B cell (primary cell): ENCODE measurements around the gene MGAT5. TPM values are rescaled to one million over a fixed set of nuclear protein-coding genes. Genes with fewer than 3 reads are reported as not detected.

Experiments
- ATAC-seq: fragments of 200-7000 bp; cut with Tn5 transposase; one replicate; pipeline ENCODE4 v1.10.0; 2021; ENCODE audit warnings: low read depth, mild to moderate bottlenecking, moderate number of reproducible peaks, moderate library complexity
- CTCF ChIA-PET: fragments of 350-600 bp; sonication (Branson Sonifier 250); formaldehyde crosslinking; loops from one replicate; lab custom pipeline; 2021; ENCODE audit warnings: antibody characterized with exemption, inconsistent platforms; lab: Charles Lee
- POLR2A ChIA-PET: fragments of 350-600 bp; sonication (Branson Sonifier 250); formaldehyde crosslinking; loops from one replicate; lab custom pipeline; 2021; ENCODE audit warnings: antibody characterized with exemption; lab: Charles Lee
- DNase-seq: peaks from one replicate; pipeline ENCODE4 v3.0.0; 2013
- H2AFZ ChIP-seq: 2 replicates; pipeline ENCODE4 v1.6.1; 2012; ENCODE audit warnings: mild to moderate bottlenecking, low read depth, low read length; ENCODE audit not compliant: insufficient read depth, poor library complexity, severe bottlenecking
- H3K27ac ChIP-seq, 2 donors: 1 replicate in 1 of 2; 2 replicates in 1 of 2; pipeline ENCODE4 v1.5.1; 2012 to 2013; ENCODE audit warnings: low read length in 2 of 2, mild to moderate bottlenecking in 2 of 2, moderate library complexity in 1 of 2
- H3K27me3 ChIP-seq, 4 experiments: fragments of 200-600 bp in 1 of 4; sonication (generic) in 1 of 4; replicated peaks in 1 of 4; 1 replicate in 2 of 4; 2 replicates in 2 of 4; pipeline versions ENCODE4 v1.6.1 to v1.7.0; 2013 to 2016; ENCODE audit warnings: low read length in 3 of 4, mild to moderate bottlenecking in 2 of 4, mixed read lengths in 1 of 4, moderate library complexity in 1 of 4; ENCODE audit not compliant: insufficient read depth in 4 of 4, control insufficient read depth in 3 of 4; ENCODE audit errors: control extremely low read depth in 1 of 4
- H3K36me3 ChIP-seq, 2 experiments: replicated peaks in 1 of 2; 1 replicate in 1 of 2; 2 replicates in 1 of 2; pipeline versions ENCODE4 v1.6.1 to v1.7.1; 2013; ENCODE audit warnings: low read length in 1 of 2; ENCODE audit not compliant: insufficient read depth in 2 of 2, control insufficient read depth in 1 of 2; ENCODE audit errors: control extremely low read depth in 1 of 2, extremely low read depth in 1 of 2
- H3K4me1 ChIP-seq, 2 donors: fragments of 200-600 bp in 1 of 2; sonication (generic) in 1 of 2; 1 replicate in 1 of 2; 2 replicates in 1 of 2; pipeline versions ENCODE4 v1.5.1 to v1.6.1; 2013 to 2017; ENCODE audit warnings: low read length in 2 of 2; ENCODE audit not compliant: control insufficient read depth in 2 of 2, insufficient read depth in 2 of 2
- H3K4me2 ChIP-seq: replicated peaks from 2 replicates; pipeline ENCODE3; 2012; ENCODE audit warnings: mild to moderate bottlenecking, low read depth, low read length; ENCODE audit not compliant: poor library complexity, severe bottlenecking
- H3K4me3 ChIP-seq, 5 experiments: fragments of 200-600 bp in 1 of 5; sonication (generic) in 1 of 5; 1 replicate in 3 of 5; 2 replicates in 2 of 5; pipeline versions ENCODE4 v1.5.1 to v1.7.0; 2011 to 2016; ENCODE audit warnings: low read length in 4 of 5, mild to moderate bottlenecking in 4 of 5, low read depth in 2 of 5, control low read depth in 1 of 5, moderate library complexity in 1 of 5; ENCODE audit not compliant: insufficient read depth in 1 of 5; ENCODE audit errors: control extremely low read depth in 1 of 5, extremely low read depth in 1 of 5
- H3K79me2 ChIP-seq: fragments of 200-600 bp; sonication (generic); one replicate; pipeline ENCODE4 v1.6.0; 2016; ENCODE audit warnings: low read length; ENCODE audit not compliant: control insufficient read depth, insufficient read depth
- H3K9ac ChIP-seq: fragments of 200-600 bp; sonication (generic); 2 replicates; pipeline ENCODE4 v1.6.1; 2017; ENCODE audit warnings: mild to moderate bottlenecking, low read length, moderate library complexity
- H3K9me3 ChIP-seq, 3 donors: one replicate each; pipeline versions ENCODE4 v1.6.1 to v1.7.1; 2013; ENCODE audit warnings: low read length in 2 of 3; ENCODE audit not compliant: control insufficient read depth in 2 of 3, insufficient read depth in 1 of 3; ENCODE audit errors: control extremely low read depth in 1 of 3
- H4K20me1 ChIP-seq: 2 replicates; pipeline ENCODE4 v1.6.0; 2012; ENCODE audit warnings: mild to moderate bottlenecking, low read length; ENCODE audit not compliant: insufficient read depth, control insufficient read depth, poor library complexity, severe bottlenecking
- H3K27ac Mint-ChIP-seq: one replicate; pipeline ENCODE4 v1.8.0; 2021; ENCODE audit warnings: mixed read lengths
- H3K27me3 Mint-ChIP-seq: one replicate; pipeline ENCODE4 v1.8.0; 2021; ENCODE audit warnings: mixed read lengths
- H3K4me1 Mint-ChIP-seq: one replicate; pipeline ENCODE4 v1.8.0; 2021; ENCODE audit warnings: mixed read lengths
- H3K4me3 Mint-ChIP-seq: one replicate; pipeline ENCODE4 v1.8.0; 2021; ENCODE audit warnings: mixed read lengths
- H3K9me3 Mint-ChIP-seq: one replicate; pipeline ENCODE4 v1.8.0; 2022; ENCODE audit warnings: mixed read lengths; ENCODE audit not compliant: insufficient read depth
- EZH2 ChIP-seq: IDR thresholded peaks from 2 replicates; pipeline ENCODE4 v1.6.1; 2012; ENCODE audit warnings: borderline replicate concordance, low read depth, mild to moderate bottlenecking, moderate library complexity, low read length; ENCODE audit not compliant: insufficient read depth, poor library complexity, severe bottlenecking
- WGBS: methylation state at CpG from one replicate; pipeline ENCODE4 v1.1.5; 2013; ENCODE audit warnings: missing lambda C conversion rate; ENCODE audit not compliant: insufficient coverage; 5-methylcytosine and 5-hydroxymethylcytosine counted together
- intact Hi-C: fragments of 100-400 bp; cut with micrococcal nuclease; formaldehyde crosslinking; loops from one replicate; pipeline ENCODE4 v1.10.0; 2022
- polyA plus RNA-seq: library from polyadenylated mRNA; depleted of rRNA; stranded (reverse); fragments of >200 nt; gene quantifications from 2 replicates; pipeline ENCODE4 v1.2.3, GENCODE V29; 2012
- total RNA-seq, 2 donors: library from RNA; stranded (reverse); fragments of 120-200 nt in 1 of 2; gene quantifications; 1 replicate in 1 of 2; 2 replicates in 1 of 2; pipeline versions ENCODE4 v1.2.3 to v1.2.4, GENCODE V29; 2013 to 2022
- TF ChIP-seq, protein P1 (sequence below): fragments of 200-600 bp; IDR thresholded peaks from one replicate; pipeline ENCODE4 v1.8.0; 2022; ENCODE audit warnings: antibody characterized with exemption, mild to moderate bottlenecking

Gene MGAT5
- total and polyA plus RNA-seq, 2 donors (not counting 1 experiment from before 2014, with no cell fraction given): 27.2 to 184 TPM

DNA sequence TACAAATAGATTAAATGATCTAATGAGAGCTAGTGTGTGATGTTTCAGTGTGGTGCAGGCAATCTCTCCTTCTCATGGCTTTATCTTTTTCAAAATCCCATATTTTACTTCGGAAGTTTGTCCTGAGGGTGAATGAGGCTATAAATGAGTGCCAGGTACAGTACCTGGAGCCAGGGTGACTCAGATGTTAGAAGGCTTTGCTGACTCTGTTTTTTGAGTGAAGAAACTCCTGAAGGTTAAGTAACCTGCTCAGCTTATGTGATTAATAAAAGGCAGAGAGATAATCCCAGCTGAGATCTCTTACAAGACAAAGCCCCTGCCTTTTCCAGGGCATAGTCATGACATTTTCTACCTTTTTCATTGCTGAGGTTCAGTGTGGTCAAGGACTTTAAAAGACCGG lies 52.6 kb downstream of the MGAT5 start:
- intact Hi-C loops: loop anchor here (2.0 kb wide), 1 partner anchor 16 kb away; no protein-coding TSS in a partner anchor
- Histone ChIP-seq H3K79me2 (peaks cover 100% of the 10 kb centered on the region), H3K4me3 (no peak overlapping the region), H3K9me3 (peaks cover 0 to 6% (median 0%) of the 10 kb centered on the region in 3 donors), H3K27me3 (no peaks in the 10 kb centered on the region), H3K27ac (peak overlapping the region in 1 of 2 donors; percentile 57), H2AFZ (no peak overlapping the region), H3K36me3 (peaks cover 12 to 26% of the 10 kb centered on the region in 2 experiments), H4K20me1 (peaks cover 12% of the 10 kb centered on the region), H3K4me2 (no peak overlapping the region), H3K9ac (no peak overlapping the region), H3K4me1 (peaks cover 64 to 80% of the 10 kb centered on the region in 2 donors)
- Mint-ChIP-seq H3K4me1 (peaks cover 88% of the 10 kb centered on the region), H3K4me3 (no peak overlapping the region), H3K27ac (peak overlapping the region; percentile 44), H3K27me3 (no peaks in the 10 kb centered on the region), H3K9me3 (no peaks in the 10 kb centered on the region)
- POLR2A ChIA-PET: no interaction called here
- TF ChIP-seq, protein P1, sequence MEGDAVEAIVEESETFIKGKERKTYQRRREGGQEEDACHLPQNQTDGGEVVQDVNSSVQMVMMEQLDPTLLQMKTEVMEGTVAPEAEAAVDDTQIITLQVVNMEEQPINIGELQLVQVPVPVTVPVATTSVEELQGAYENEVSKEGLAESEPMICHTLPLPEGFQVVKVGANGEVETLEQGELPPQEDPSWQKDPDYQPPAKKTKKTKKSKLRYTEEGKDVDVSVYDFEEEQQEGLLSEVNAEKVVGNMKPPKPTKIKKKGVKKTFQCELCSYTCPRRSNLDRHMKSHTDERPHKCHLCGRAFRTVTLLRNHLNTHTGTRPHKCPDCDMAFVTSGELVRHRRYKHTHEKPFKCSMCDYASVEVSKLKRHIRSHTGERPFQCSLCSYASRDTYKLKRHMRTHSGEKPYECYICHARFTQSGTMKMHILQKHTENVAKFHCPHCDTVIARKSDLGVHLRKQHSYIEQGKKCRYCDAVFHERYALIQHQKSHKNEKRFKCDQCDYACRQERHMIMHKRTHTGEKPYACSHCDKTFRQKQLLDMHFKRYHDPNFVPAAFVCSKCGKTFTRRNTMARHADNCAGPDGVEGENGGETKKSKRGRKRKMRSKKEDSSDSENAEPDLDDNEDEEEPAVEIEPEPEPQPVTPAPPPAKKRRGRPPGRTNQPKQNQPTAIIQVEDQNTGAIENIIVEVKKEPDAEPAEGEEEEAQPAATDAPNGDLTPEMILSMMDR: no peak
- TF ChIP-seq EZH2: no peak
- CTCF ChIA-PET: interaction anchor here (1.0 to 1.2 kb wide), 2 partner anchors 17 to 21 kb away, joined by 3 read pairs; no protein-coding TSS in a partner anchor
- DNase-seq: no peak
- 100% methylated on average over 1 of the region's 2 CpGs for WGBS
- ATAC-seq: no peak

DNA sequence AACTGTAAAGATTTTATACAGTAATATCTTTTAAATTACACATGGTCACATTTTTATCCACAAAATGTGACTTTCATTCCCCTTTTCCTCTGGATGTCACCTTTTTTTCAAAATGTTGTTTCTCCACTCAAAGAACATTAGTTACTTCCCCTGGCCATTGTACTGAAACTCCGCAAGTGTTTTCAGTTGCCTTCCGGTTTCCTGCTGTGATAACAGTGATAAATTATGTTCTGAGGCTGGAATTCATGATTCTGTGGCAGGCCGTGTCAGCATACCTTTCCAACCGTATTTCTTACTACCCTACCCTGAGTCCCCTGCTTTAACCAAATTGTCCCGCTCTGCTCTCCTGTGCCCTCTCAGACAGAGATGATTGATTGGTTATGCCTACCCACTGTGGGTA lies 53.5 kb downstream of the MGAT5 start:
- Histone ChIP-seq H2AFZ (no peak overlapping the region), H3K36me3 (peaks cover 12 to 23% of the 10 kb centered on the region in 2 experiments), H3K4me1 (peaks cover 61 to 77% of the 10 kb centered on the region in 2 donors), H3K9me3 (peaks cover 0 to 6% (median 0%) of the 10 kb centered on the region in 3 donors), H4K20me1 (peaks cover 13% of the 10 kb centered on the region), H3K27ac (peak overlapping the region in 1 of 2 donors; percentile 57), H3K27me3 (no peaks in the 10 kb centered on the region), H3K9ac (no peak overlapping the region), H3K79me2 (peaks cover 100% of the 10 kb centered on the region), H3K4me2 (peak overlapping the region; percentile 43), H3K4me3 (no peak overlapping the region)
- H3K9me3 Mint-ChIP-seq: no peaks in the 10 kb centered on the region
- ChIA-PET POLR2A (no interaction called here), CTCF (no interaction called here)
- peaks cover 89% of the 10 kb centered on the region for H3K4me1 Mint-ChIP-seq
- no peak for TF ChIP-seq EZH2
- TF ChIP-seq, protein P1: no peak
- peak overlapping the region; percentile 81 for H3K27ac Mint-ChIP-seq
- H3K4me3 Mint-ChIP-seq: peak overlapping the region; percentile 60
- intact Hi-C loops: loop anchor here (2.0 kb wide), 1 partner anchor 17 kb away; no protein-coding TSS in a partner anchor
- ATAC-seq (no peak), DNase-seq (no peak)
- no peaks in the 10 kb centered on the region for H3K27me3 Mint-ChIP-seq
- WGBS: no CpG with 5 or more reads among the region's 5 CpGs
